DMS79 treated with DMSO at 0.1 percent for 48 hours (cell line): ENCODE measurements around the gene TNFAIP8L2.
A peak's percentile ranks its signal among the peaks of the same experiment; 100 is the strongest.
"Not testable (repeated sequence)": the region's sequence is repeated elsewhere in the genome, so short reads cannot be mapped to it uniquely, and the experiment has no call there.

ENCODE experiments used
- DNase-seq: peaks from one replicate; lab custom pipeline; 2025; lab: John Stamatoyannopoulos, UW

The TNFAIP8L2 gene

GRCh38 chr1:151189637-151190445 is 33.4 kb downstream of the TNFAIP8L2 start, which contains the start of gene VPS72:
Gene VPS72, minus strand, starts transcription at chr1:151190197. Its CDS starts 76 bp downstream, at chr1:151190121.
- peak; percentile 92 for DNase-seq

- no peak for DNase-seq
Measured at GRCh38 chr1:151192047-151192446, 35.6 kb downstream of the TNFAIP8L2 start.

- DNase-seq: no peak
Measured at GRCh38 chr1:151193304-151193703, 36.9 kb downstream of the TNFAIP8L2 start.

- DNase-seq: no peak
Measured at GRCh38 chr1:151193856-151194255, 37.4 kb downstream of the TNFAIP8L2 start.

GRCh38 chr1:151194894-151195594 is 38.6 kb downstream of the TNFAIP8L2 start:
- peak; percentile 2 for DNase-seq

- DNase-seq: peak; percentile 88
Measured at GRCh38 chr1:151196292-151196800, 39.9 kb downstream of the TNFAIP8L2 start.

GRCh38 chr1:151197863-151198253 is 41.4 kb downstream of the TNFAIP8L2 start:
- DNase-seq: no peak

- DNase-seq: peak; percentile 97
Measured at GRCh38 chr1:151198254-151199127, 42.0 kb downstream of the TNFAIP8L2 start, which contains the start of gene PIP5K1A. Gene PIP5K1A, plus strand, starts transcription at chr1:151198552. Its CDS starts 445 bp downstream, at chr1:151198997.

- no peak for DNase-seq
Measured at GRCh38 chr1:151199873-151200581, 43.6 kb downstream of the TNFAIP8L2 start.

- DNase-seq: not testable (repeated sequence)
Measured at GRCh38 chr1:151205381-151205965, 49.0 kb downstream of the TNFAIP8L2 start.
